H1 (cell line): Measurements from ENCODE around the gene PARD3. TPM values are rescaled to one million over a fixed set of nuclear protein-coding genes. Genes with fewer than 3 reads are reported as not detected.

Experiments used
- CTCF ChIA-PET: fragments of 300-600 bp; sonication (Branson Sonifier 250); formaldehyde crosslinking; loops from one replicate; lab custom pipeline; 2021; ENCODE audit not compliant: partially characterized antibody; lab: Charles Lee
- POLR2A ChIA-PET: fragments of 300-600 bp; sonication (Branson Sonifier 250); formaldehyde crosslinking; loops from one replicate; lab custom pipeline; 2021; ENCODE audit warnings: inconsistent platforms; ENCODE audit not compliant: partially characterized antibody; lab: Charles Lee
- DNase-seq, 2 experiments: peaks; one replicate each; pipeline versions ENCODE4 v3.0.0 to v3.0.0-alpha.2; 2010 to 2022; ENCODE audit warnings: low spot score in 2 of 2, low read depth in 1 of 2, mixed read lengths in 1 of 2
- FAIRE-seq: peaks from 2 replicates; lab custom pipeline; 2011; peaks lifted over from hg19 to GRCh38; lab: Jason Lieb, UNC
- H2AFZ ChIP-seq: 2 replicates; pipeline ENCODE4 v1.8.1; 2012; ENCODE audit warnings: low read length, inconsistent platforms
- H2AK5ac ChIP-seq: 2 replicates; pipeline ENCODE4 v1.6.1; 2013; ENCODE audit warnings: low read depth, low read length
- H2BK120ac ChIP-seq: replicated peaks from 2 replicates; pipeline ENCODE3; 2013; ENCODE audit warnings: low read depth, low read length, inconsistent platforms
- H2BK12ac ChIP-seq: 2 replicates; pipeline ENCODE4 v1.6.1; 2013; ENCODE audit warnings: low read depth, low read length
- H2BK15ac ChIP-seq: 2 replicates; pipeline ENCODE4 v1.6.1; 2013; ENCODE audit warnings: low read length
- H2BK20ac ChIP-seq: 2 replicates; pipeline ENCODE4 v1.6.1; 2013; ENCODE audit warnings: low read length
- H2BK5ac ChIP-seq: 2 replicates; pipeline ENCODE4 v1.6.1; 2013; ENCODE audit warnings: low read depth, low read length
- H3K14ac ChIP-seq: 2 replicates; pipeline ENCODE4 v1.6.1; 2013; ENCODE audit warnings: inconsistent platforms; ENCODE audit not compliant: insufficient read length
- H3K18ac ChIP-seq: 2 replicates; pipeline ENCODE4 v1.6.1; 2013; ENCODE audit warnings: low read length; ENCODE audit errors: extremely low read depth
- H3K23ac ChIP-seq: 2 replicates; pipeline ENCODE4 v1.6.1; 2013; ENCODE audit warnings: inconsistent platforms; ENCODE audit not compliant: insufficient read length
- H3K23me2 ChIP-seq: 2 replicates; pipeline ENCODE4 v1.6.1; 2013; ENCODE audit warnings: low read depth, low read length
- H3K27ac ChIP-seq: 2 replicates; pipeline ENCODE4 v1.6.1; 2011; ENCODE audit warnings: low read depth, low read length, inconsistent platforms
- H3K27me3 ChIP-seq, 4 experiments: replicated peaks in 1 of 4; 1 replicate in 1 of 4; 2 replicates in 3 of 4; pipeline versions ENCODE4 v1.6.1 to v1.8.1; 2011 to 2013; ENCODE audit warnings: low read length in 3 of 4, mild to moderate bottlenecking in 3 of 4, inconsistent platforms in 2 of 4, mixed read lengths in 2 of 4, moderate library complexity in 1 of 4; ENCODE audit not compliant: control insufficient read depth in 3 of 4, insufficient read depth in 3 of 4; ENCODE audit errors: extremely low read depth in 1 of 4
- H3K36me3 ChIP-seq, 4 experiments: 2 replicates each; pipeline versions ENCODE4 v1.6.1 to v1.8.1; 2011 to 2013; ENCODE audit warnings: mild to moderate bottlenecking in 4 of 4, low read length in 3 of 4, moderate library complexity in 2 of 4, control low read depth in 1 of 4, inconsistent platforms in 1 of 4; ENCODE audit not compliant: insufficient read depth in 4 of 4, control insufficient read depth in 2 of 4
- H3K4ac ChIP-seq: replicated peaks from 2 replicates; pipeline ENCODE3; 2013; ENCODE audit warnings: low read length, low read depth, mixed read lengths, inconsistent platforms; ENCODE audit not compliant: insufficient read length
- H3K4me1 ChIP-seq, 4 experiments: replicated peaks in 1 of 4; 1 replicate in 1 of 4; 2 replicates in 3 of 4; pipeline versions ENCODE4 v1.6.1 to v1.8.1; 2011 to 2013; ENCODE audit warnings: low read length in 3 of 4, inconsistent platforms in 2 of 4, mixed read lengths in 1 of 4; ENCODE audit not compliant: insufficient read depth in 4 of 4, control insufficient read depth in 3 of 4
- H3K4me2 ChIP-seq, 2 experiments: 2 replicates each; pipeline versions ENCODE4 v1.6.1 to v1.8.1; 2011 to 2013; ENCODE audit warnings: low read depth in 2 of 2, low read length in 2 of 2, control low read depth in 1 of 2, inconsistent platforms in 1 of 2, mild to moderate bottlenecking in 1 of 2; ENCODE audit not compliant: insufficient read depth in 1 of 2
- H3K4me3 ChIP-seq, 4 experiments: fragments of 200-600, 300-600 bp in 1 of 4; sonication (generic), shearing (Covaris generic), sonication (Bioruptor Twin) in 1 of 4; 2 replicates each; pipeline versions ENCODE4 v1.5.1 to v1.8.1; 2011 to 2016; ENCODE audit warnings: low read length in 4 of 4, low read depth in 3 of 4, control low read depth in 2 of 4, inconsistent platforms in 2 of 4, mild to moderate bottlenecking in 2 of 4, mixed read lengths in 1 of 4, moderate library complexity in 1 of 4; ENCODE audit not compliant: insufficient read depth in 2 of 4; ENCODE audit errors: extremely low read depth in 1 of 4
- H3K56ac ChIP-seq: replicated peaks from 2 replicates; pipeline ENCODE3; 2013; ENCODE audit warnings: low read depth, mild to moderate bottlenecking, mixed read lengths, low read length, inconsistent platforms; ENCODE audit not compliant: insufficient read length
- H3K79me1 ChIP-seq: 2 replicates; pipeline ENCODE4 v1.6.1; 2013; ENCODE audit warnings: low read depth, low read length, control low read depth
- H3K79me2 ChIP-seq, 2 experiments: 2 replicates each; pipeline versions ENCODE4 v1.6.1 to v1.8.1; 2012 to 2013; ENCODE audit warnings: low read length in 2 of 2, mild to moderate bottlenecking in 2 of 2, inconsistent platforms in 1 of 2; ENCODE audit not compliant: insufficient read depth in 2 of 2, control insufficient read depth in 1 of 2
- H3K9ac ChIP-seq, 4 experiments: replicated peaks in 1 of 4; 1 replicate in 1 of 4; 2 replicates in 3 of 4; pipeline versions ENCODE4 v1.6.1 to v1.8.1; 2011 to 2013; ENCODE audit warnings: low read depth in 3 of 4, low read length in 3 of 4, control low read depth in 2 of 4, mild to moderate bottlenecking in 2 of 4, moderate library complexity in 2 of 4, inconsistent platforms in 1 of 4; ENCODE audit errors: extremely low read depth in 1 of 4
- H3K9me3 ChIP-seq, 2 experiments: 2 replicates each; pipeline versions ENCODE4 v1.6.1 to v1.8.1; 2012 to 2013; ENCODE audit warnings: mild to moderate bottlenecking in 2 of 2, moderate library complexity in 2 of 2, control low read depth in 1 of 2, inconsistent platforms in 1 of 2, low read depth in 1 of 2, low read length in 1 of 2, mixed read lengths in 1 of 2; ENCODE audit not compliant: insufficient read depth in 2 of 2
- H4K20me1 ChIP-seq, 2 experiments: replicated peaks in 1 of 2; 2 replicates each; pipeline versions ENCODE3 to v1.8.1; 2011 to 2013; ENCODE audit warnings: inconsistent platforms in 2 of 2, low read length in 2 of 2, mild to moderate bottlenecking in 1 of 2; ENCODE audit not compliant: insufficient read depth in 2 of 2, control insufficient read depth in 1 of 2
- H4K5ac ChIP-seq: 2 replicates; pipeline ENCODE4 v1.6.1; 2013; ENCODE audit warnings: low read length, low read depth, mixed read lengths, inconsistent platforms; ENCODE audit not compliant: insufficient read length
- H4K8ac ChIP-seq: 2 replicates; pipeline ENCODE4 v1.8.0; 2013; ENCODE audit warnings: mild to moderate bottlenecking, moderate library complexity, low read length, inconsistent platforms; ENCODE audit not compliant: insufficient read depth; ENCODE audit errors: extremely low read depth
- H4K91ac ChIP-seq: replicated peaks from 2 replicates; pipeline ENCODE3; 2013; ENCODE audit warnings: low read length, mixed read lengths, inconsistent platforms; ENCODE audit not compliant: insufficient read length
- POLR2A ChIP-seq, 2 experiments: IDR thresholded peaks; 1 replicate in 1 of 2; 2 replicates in 1 of 2; pipeline ENCODE4 v1.6.1; 2011; ENCODE audit warnings: low read depth in 2 of 2, low read length in 2 of 2, mild to moderate bottlenecking in 2 of 2; ENCODE audit errors: control extremely low read depth in 1 of 2
- TAF1 ChIP-seq: IDR thresholded peaks from 2 replicates; pipeline ENCODE4 v1.6.1; 2011; ENCODE audit warnings: mild to moderate bottlenecking, low read depth, low read length
- WGBS, 2 experiments: shearing (Covaris generic) in 1 of 2; methylation state at CpG; one replicate each; pipeline versions ENCODE4 v1.1.6 to v1.1.7; 2013 to 2015; ENCODE audit warnings: low lambda C conversion rate in 2 of 2, mixed read lengths in 2 of 2, inconsistent platforms in 1 of 2, low coverage in 1 of 2, missing lambda C conversion rate in 1 of 2; ENCODE audit not compliant: insufficient replicate concordance in 2 of 2, insufficient coverage in 1 of 2, insufficient read length in 1 of 2; ENCODE audit errors: extremely low coverage in 1 of 2, missing lambda C conversion rate in 1 of 2; 5-methylcytosine and 5-hydroxymethylcytosine counted together
- polyA plus RNA-seq, 7 experiments: library from polyadenylated mRNA; depleted of rRNA in 3 of 7; stranded (reverse) in 5 of 7; unstranded in 2 of 7; fragments of >200 nt in 5 of 7; fragments of 200-250 nt in 2 of 7; gene quantifications; 1 replicate in 5 of 7; 2 replicates in 1 of 7; 4 replicates in 1 of 7; pipeline versions ENCODE4 v1.2.1 to v1.2.3, GENCODE V29; 2011 to 2013; ENCODE audit warnings: missing spikeins in 2 of 7, mixed read lengths in 2 of 7
- total RNA-seq: library from RNA; stranded (reverse); fragmentation: NEBNext Ultra II Directional; extraction: Animal tissue kit (Norgen Biotek cat#: 25700); gene quantifications from 2 replicates; pipeline ENCODE4 v1.2.1, GENCODE V29; 2021

The PARD3 gene
- total and polyA plus RNA-seq, 2 of the 8 experiments (the other 6 are each of a cell fraction or from before 2014, with no cell fraction given): 19.7 to 49.1 TPM

DNA sequence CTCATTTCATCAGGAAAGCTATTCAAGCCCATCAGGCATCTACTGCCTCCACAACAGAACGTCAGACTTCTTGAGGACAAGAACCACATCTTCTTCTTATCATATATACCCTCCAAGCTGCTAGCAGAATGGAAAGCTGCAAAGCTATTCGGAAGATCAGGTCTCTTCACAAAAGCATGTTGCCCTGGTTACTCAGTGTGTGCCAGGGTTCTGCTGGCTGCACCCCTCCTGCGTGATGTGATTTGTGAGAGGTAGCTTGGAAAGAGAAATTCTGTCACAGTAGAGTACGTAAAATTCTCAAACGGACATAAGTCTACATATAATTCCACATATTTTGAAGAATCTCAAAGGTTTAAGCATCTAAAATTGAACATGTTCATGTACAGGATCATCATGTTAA is 681.7 kb downstream of the PARD3 start:
- Histone ChIP-seq H2BK12ac (no peak overlapping the region), H3K4me1 (no peaks in the 10 kb centered on the region; a peak in 2 of 7 replicates), H3K79me2 (no peaks in the 10 kb centered on the region), H3K18ac (no peak overlapping the region), H3K79me1 (no peaks in the 10 kb centered on the region), H3K14ac (no peak overlapping the region), H3K27ac (no peak overlapping the region), H2BK5ac (no peak overlapping the region), H4K20me1 (no peaks in the 10 kb centered on the region), H3K4ac (no peak overlapping the region), H3K27me3 (no peaks in the 10 kb centered on the region), H3K4me2 (no peak overlapping the region), H3K9ac (no peak overlapping the region), H3K4me3 (no peak overlapping the region), H2BK120ac (no peak overlapping the region), H2AK5ac (no peak overlapping the region), H3K9me3 (no peaks in the 10 kb centered on the region), H2AFZ (no peak overlapping the region), H3K23me2 (no peaks in the 10 kb centered on the region), H3K56ac (no peak overlapping the region), H3K23ac (no peak overlapping the region), H3K36me3 (no peaks in the 10 kb centered on the region), H2BK20ac (no peak overlapping the region), H4K5ac (no peak overlapping the region), H2BK15ac (no peak overlapping the region), H4K91ac (no peak overlapping the region), H4K8ac (no peak overlapping the region)
- POLR2A ChIA-PET: no interaction called here
- TF ChIP-seq POLR2A (IDR thresholded peaks at IDR 0.05; ENCODE audit: control extremely low read depth in 1 of 2, low read depth in 2 of 2, low read length in 2 of 2): no peak
- TF ChIP-seq TAF1: no peak
- CTCF ChIA-PET: interaction anchor here (0.7 kb wide), 1 partner anchor 174 kb away, joined by 3 read pairs; no protein-coding TSS in a partner anchor
- WGBS, 2 experiments: 96% methylated on average over 5 of the region's 5 CpGs; no CpG with 5 or more reads in 1 of the 2 experiments
- DNase-seq (no peak), FAIRE-seq (no peak)
